Effector CD8-positive, alpha-beta T cell (primary cell): ENCODE measurements around the gene PISD.
A peak's percentile ranks its signal among the peaks of the same experiment; 100 is the strongest.

Experiments used
- DNase-seq: peaks from one replicate; lab custom pipeline; 2025; lab: John Stamatoyannopoulos, UW

The PISD gene

DNA sequence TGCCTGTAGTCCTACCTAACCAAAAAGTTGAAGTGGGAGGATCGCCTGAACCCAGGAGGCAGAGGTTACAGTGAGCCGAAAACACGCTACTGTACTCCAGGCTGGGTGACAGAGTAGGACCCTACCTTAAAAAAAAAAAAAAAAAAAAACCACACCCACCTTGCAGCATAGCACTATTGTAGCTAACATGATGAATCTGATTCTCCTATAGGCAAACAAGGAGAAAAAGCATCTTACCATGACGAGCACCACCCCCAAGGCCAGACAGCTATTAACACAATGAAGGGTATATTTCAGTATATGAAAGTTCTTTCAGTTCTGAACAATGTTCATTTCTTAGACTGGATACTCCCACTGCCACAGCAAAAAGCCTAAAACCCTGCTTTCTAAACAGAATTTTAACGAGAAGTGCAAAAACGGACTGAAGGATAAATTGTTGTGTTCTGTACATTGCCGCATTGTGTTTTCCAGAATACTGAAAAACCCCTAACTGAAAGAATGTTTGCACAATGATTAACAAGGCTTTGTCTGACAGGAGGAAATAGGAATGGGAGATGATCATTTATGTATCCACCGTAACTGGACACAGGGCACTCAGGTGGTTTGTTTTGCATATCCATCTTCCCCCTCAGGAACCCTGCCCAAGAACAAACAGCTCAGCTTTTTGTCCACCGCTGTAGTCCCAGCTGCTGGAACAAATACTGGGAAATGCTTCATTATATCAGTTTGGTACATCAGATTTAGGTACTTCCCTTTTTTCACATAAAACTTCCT lies 8.9 kb downstream of the PISD start:
- DNase-seq, result no peak

GRCh38 chr22:31652088-31652487 lies 9.9 kb downstream of the PISD start:
- DNase-seq, result no peak

- DNase-seq, result no peak
Observed at GRCh38 chr22:31651664-31652063, 10.4 kb downstream of the PISD start.

GRCh38 chr22:31650391-31650790 lies 11.6 kb downstream of the PISD start:
- DNase-seq, result no peak

- DNase-seq, result no peak
Observed at GRCh38 chr22:31647523-31648320, 14.3 kb downstream of the PISD start.

- DNase-seq, result no peak
Observed at GRCh38 chr22:31647066-31647465, 14.9 kb downstream of the PISD start.

DNA sequence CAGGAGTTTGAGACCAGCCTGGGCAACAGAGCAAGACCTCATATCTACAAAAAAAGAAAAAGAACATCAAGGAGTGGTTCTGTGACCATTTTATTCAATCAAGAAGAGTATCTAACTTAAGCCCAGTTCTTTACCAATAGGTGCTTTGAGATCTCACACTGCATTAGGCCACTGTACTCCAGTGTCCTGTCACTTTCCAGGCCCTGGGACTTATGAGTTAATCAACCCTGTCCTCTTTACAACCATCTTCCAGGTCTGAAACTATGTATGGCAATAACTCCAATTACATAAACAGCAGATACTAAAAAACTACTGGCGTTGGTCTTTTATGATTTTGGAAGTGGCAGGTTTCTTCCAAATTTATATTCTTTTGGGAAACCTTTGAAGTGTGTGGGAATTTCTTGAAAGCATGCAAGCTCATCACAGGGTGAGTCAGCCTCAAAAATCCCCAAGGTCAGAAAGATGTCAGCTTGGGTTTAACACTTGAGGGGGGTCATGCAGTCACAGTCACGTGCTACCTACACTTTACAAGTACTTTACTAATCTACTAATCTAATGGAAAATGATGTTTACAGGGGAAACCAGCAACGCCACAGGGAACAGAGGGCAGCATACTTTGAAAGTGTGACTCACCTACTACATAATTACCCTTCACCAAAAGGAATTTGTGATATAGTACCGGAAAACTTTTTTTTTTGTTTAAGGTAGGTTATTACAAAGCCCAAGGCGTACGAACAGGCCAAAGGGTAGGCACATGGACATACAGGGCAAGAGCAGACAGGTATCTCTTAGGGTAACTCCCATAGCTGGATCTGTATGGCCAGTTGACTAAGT lies 15.6 kb downstream of the PISD start:
- no peak for DNase-seq

DNA sequence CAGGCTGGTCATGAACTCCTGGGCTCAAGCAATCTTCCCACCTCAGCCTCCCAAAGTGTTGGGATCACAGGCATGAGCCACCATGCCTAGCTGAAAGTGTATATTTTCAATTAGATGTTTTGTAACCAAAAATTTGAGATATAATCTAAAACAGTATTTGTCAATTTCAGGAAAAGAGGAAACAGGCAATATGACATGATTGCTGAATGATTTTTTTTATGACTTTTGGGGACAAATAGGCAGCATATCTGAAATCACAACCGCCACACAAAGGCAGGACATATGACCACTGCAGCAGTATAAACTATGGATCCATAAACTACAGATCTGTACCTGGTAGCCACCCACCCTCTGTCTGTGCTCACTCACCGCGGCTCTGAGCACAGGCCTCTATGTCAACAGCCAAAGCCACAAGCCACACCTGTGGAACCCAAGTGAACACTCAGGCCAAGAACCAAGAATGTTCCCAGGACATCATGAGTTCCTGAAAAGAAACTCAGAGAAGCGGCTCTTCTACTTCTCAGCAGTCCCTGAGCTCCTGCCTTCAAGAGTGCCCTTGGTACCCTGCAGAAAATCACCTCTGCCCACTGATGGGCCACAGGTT lies 22.5 kb downstream of the PISD start:
- DNase-seq, result no peak

DNA sequence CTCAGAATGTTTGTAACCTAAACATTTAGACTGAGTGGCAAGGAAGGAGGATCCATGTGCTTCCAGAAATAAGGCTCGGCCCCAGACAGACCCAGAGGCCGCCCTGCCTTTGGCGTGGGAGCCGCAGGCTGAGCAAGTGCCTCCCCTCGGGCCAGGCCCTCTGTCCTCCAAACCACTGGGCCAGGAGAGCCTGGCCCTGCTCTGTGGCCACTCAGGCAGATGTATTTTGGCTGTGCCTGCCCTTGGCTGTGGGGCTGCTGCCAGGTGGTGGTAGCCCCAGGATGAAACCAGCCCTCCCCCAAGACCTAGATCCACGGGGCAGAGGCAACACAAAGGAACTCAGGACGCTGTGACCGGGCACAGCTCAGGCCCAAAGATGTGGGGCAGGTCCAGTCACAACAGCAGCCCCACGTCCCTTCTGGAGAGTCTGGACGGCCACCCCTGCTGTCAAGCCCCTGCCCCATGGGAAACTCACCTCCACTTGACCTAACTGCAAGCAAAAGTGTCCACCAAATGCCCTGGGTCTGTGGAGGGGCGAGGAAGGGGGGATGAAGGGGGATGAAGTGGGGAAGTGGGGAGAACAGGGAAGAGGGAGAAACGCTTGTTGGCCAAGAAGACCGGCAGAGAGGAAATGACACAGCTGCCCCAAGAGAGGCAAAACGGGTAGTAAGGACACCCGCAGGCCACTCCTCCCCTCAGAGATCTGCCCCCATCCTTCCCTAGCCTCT lies 24.0 kb downstream of the PISD start:
- DNase-seq, result no peak

GRCh38 chr22:31637447-31637890 lies 24.5 kb downstream of the PISD start:
- DNase-seq, result no peak

- DNase-seq, result no peak
Observed at GRCh38 chr22:31635638-31636306, 26.2 kb downstream of the PISD start.

- DNase-seq, result no peak
Observed at GRCh38 chr22:31631436-31631835, 30.6 kb downstream of the PISD start.

DNA sequence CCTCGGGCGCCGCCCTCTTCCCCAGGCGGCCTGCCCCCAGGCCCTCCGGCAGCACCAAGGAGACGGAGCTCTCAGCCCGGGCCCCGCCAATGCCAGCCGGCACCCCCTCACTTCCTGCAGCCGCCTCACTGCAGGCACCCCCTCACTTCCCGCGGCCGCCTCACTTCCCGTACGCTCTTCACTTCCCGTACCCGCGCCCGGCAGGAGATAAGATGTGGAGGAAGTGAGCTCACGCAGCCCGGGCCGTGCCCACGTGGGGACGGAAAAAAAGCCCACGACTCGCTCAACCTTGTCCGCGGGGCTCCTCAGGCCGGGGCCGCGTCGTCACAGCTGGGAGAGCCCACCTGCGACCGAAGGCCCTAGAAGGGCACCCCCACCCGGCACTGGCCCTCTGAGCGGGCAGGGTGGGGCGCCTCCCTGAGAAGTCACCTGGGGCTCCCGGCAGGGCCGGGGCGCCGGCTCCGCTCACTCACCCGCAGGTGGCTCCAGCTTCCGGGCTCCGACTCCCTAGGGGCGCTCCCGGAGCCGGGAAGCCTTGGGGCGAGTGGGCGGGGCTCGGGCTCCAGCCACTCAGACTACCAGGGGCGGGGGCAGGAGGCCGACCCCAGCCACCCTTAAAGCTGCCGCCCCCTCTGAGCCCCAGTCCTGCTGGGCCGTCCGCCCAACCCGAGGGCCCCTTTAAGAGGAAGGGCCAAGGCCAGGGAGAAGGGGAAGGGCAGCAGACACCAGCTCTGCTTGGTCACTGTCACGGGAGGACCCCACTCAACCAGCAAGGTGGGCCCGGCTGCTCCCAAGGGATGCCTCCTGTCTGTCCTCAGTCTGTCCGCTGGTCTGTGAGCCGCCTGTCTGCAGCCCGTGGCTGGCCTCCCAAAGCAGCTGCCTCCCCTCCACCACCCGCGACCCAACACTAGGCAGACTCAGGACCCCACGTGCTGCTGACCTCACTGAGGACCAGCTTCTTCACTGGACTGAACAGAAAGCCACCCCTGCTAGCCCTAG lies 31.4 kb downstream of the PISD start:
- peak; percentile 81 for DNase-seq

GRCh38 chr22:31629741-31630184 lies 32.3 kb downstream of the PISD start:
- no peak for DNase-seq

- no peak for DNase-seq
Observed at GRCh38 chr22:31628969-31629708, 32.9 kb downstream of the PISD start.

- no peak for DNase-seq
Observed at GRCh38 chr22:31628362-31628761, 33.7 kb downstream of the PISD start.

GRCh38 chr22:31627223-31627731 lies 34.7 kb downstream of the PISD start:
- no peak for DNase-seq

- DNase-seq, result no peak
Observed at GRCh38 chr22:31626427-31627150, 35.4 kb downstream of the PISD start.
